ENCODE data around the gene CTSD.

The CTSD gene

DNA sequence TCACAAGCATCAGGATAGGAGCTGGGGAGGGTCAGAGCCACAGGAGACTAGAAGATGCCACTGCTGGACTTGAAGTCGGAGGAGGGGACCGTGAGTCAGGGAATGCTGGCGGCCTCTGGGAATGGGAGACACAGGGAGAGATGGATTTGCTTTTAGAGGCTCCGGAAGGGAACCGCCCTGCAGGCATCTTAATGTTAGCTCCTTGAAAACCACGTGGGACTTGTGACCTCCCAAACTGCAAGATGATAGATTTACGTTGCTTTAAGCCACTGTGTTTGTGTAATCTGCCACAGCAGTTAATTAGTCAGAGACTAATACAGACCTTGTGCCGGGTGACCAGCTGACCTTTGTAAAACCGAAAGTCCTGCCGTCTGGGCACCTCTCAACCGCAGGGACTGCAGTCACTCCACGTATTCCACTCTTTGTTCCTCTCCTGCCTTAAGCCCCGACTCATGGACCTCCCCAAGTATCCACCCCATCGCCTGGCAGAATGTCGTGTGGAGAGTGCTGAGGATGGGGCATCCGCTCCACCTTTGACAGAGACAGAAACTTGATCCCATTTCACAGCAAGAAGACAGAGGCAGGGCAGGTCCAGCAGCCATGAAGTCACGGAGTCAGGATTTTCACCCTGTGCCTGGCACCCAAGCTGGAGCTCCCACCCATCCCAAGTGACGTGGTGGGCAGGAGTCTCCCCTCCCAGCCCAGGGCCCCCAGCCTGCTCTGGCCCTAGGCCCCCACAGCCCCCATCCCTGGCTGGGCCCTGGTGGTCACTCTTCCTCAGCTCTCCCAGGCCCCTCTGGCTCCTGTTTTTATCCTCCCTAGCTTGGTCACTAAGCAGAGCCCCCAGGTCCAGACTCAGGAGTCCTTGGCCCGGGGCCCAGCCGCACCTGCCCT lies 19.4 kb upstream of the CTSD start:
- no peak for DNase-seq (ENCODE audit: low read depth)

DNA sequence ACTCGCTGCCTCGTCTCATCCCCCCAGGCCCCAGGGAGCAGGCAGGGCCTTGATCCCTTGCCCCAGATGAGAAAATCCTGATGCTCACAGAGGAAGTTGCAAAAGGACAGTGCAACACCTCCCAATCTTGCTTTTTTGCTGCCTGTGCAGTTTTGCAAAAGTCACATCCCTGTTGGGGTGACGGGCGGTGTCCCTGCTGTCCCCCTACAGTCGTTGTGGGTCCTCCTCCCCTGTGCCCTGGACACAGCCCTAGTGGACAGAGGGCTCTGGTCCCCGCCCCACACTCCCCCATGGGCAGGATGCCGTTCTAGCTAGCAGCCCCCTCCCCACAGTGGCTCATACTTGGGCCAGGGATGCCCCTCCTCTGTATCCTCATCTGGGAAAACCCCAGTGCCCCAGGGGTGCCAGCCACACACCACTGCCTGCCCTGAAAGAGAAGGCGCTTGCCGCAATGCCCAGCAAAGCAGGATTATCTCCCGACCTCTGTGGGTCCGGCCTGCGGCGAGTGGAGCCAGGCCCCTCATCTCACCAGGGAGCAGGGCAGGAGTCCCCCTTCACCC lies 18.4 kb upstream of the CTSD start:
- DNase-seq (ENCODE audit: low read depth) = no peak

DNA sequence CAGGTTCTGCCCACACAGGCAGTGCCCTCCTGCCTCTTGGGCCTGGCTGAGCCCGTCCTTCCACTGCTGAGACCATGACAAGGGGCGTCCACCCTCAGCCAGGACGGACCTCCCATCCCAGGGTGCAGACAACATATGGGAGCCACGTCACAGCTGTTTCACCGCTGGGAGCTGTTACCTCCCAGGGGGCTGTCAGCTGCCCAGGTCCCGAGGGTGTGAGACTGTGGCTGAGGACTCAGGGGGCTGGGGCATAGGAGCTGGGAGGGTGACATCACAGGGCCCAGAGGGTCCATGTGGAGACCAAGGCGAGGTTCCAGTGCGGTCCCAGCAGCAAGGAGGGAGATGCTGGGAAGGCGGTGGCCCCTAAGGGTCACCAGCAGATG lies 17.9 kb upstream of the CTSD start:
- no peak for DNase-seq (ENCODE audit: low read depth)

DNA sequence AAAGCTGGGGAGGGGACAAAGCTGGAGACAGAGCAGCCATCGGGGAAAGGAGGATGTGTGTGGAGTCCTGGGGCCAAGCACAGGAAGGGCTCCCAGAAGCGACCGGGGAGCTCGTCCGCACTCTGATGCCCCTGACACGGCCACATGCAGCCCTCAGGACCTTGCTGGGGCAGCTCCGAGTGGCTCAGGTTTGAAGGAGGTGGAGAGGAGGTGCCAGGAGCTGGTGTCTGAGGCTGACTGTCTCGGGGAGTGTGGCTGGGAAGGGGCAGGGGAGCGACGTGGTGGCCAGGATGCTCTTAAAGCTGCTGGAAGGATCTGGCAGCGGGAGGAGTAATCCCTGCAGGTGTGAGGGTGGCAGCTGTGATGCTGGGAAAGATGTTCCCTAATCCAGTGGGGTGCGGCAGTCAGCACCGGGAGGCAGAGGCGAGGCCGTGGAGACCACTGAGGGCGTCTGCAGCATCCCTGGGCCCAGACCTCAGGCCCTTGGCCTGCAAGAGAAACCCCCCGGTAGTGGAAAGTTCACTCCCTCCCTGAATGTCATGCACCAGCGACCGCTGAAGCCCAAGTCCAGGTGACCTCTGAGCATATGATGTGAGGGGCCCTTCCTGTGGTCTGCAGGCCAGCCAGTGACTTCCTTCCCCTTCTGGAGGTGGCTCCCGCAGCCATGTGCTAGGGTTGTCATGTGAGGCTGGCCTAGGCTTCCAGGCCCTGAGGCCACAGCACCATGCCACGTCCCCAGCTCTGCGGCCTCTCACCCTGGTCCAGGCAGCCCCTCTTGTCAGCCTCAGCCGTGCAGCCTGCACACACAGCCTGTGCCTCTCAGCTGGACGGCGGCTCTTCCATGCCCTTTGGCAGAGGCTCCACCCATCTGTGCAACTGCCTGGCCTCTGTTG lies 17.2 kb upstream of the CTSD start:
- DNase-seq (ENCODE audit: low read depth) = no peak

DNA sequence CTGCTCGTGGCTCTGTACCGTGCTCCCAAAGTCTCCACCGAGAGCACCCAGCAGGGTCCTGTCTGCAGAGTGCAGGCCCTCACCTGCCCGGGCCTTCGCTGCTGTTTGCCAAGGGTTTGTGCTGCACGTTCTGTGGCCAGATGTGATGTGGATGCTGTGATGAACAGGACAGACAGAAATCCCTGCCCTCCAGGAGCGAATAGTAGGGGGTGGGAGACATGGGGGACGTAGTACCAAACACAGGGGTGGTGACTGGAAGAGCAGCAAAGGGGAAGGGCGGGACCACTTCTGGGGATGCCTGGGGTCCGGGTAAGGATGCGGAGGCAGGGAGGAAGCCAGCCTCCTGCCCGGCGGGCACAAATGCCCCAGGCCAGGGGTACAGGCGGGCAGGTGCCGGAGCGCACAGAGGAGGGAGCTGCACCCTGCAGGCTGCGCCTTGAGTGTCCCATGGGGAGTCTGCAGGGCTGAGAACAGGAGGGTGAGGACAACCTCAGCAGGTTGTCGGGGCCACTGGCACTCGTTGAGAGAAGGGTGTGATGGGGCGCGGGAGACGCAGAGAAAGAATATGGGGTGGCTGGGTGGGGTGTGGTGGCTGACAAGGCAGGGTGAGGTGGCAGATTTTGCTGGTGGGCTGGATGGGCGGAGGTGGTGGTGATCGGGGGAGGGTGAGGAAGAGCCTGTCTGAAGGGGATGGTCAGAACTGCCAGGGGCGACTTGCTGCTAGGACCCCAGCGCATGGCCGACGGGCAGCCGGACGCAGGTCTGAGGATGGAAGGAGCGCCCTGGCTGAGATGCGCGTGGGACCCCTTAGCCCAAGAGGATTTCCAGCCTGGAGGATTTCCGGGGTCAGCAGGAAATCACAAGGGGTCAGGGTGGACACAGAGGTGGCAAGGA lies 16.3 kb upstream of the CTSD start:
- no peak for DNase-seq (ENCODE audit: low read depth)

DNA sequence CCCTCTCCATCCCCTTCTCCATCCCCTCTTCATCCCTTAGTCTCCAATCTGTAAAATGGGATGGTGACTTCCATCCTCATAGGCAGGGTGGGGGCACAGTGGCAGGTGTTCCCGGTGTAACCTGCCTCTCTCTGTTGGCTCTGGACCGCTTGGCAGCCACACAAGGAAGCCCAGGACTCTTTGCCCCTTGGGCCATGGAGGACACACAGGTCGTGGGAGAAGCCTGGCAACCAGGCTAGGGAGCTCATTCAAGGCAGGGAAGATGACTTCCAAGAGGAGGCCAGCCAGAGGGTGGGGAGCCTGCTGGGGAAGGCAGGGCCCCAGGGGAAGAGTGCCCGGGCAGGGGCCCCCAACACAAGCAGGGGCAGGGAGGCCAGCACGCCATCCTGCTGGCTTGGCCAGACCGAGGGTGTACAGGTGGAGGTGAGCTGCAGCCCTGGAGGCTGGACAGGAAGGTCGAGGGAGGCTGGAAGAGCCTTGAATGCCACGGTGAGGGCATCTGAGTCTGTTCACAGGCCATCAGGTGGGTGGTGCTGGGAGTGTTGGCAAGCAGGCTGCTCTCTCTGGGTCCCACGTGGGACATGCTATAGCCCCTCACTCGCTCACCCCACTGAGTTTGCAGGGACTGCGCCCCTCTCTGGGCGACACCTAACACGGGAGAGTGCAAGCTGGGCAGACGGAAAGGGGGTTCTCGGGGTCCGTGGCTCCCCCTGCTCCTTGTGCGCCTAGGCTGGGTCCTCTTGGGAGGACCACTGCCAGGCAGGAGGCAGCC lies 15.5 kb upstream of the CTSD start:
- DNase-seq (ENCODE audit: low read depth) = no peak

DNA sequence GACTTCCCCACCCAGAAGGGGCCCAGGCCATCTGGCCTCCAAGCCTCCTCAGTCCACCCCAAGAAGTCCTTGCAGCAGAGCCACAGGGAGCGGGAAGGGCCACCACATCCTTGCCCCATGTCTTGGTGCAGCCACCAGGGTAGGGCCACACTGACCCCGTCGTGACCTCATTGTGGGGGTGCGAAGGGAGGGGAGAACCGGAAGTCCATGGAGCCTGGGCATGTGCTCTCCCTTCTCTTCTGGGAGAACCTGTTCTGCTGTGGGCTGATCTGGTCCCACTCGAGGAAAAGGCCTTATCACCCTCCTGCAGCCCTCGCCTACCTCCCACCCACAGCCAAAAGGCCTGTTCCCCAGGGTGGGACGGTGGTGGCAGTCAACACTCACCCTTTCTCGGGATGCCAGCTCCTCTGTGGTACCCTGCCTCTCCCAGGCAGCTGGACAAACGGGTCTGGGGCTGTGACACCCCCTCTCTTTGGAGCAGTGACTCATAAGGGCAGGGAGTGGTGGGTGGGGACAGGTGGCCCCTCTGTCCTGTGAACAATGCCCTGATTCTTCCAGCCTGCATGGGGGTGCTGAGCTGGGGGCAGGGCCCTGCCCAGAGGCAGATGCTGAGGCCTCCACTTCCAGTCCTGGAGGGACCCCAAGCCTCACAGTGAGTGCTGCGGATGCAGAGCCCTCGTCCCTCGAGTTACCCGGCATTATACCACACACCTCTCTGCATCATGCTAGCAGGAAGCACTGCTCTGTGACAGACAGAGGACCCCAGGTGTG lies 14.6 kb upstream of the CTSD start:
- DNase-seq (ENCODE audit: low read depth) = no peak

DNA sequence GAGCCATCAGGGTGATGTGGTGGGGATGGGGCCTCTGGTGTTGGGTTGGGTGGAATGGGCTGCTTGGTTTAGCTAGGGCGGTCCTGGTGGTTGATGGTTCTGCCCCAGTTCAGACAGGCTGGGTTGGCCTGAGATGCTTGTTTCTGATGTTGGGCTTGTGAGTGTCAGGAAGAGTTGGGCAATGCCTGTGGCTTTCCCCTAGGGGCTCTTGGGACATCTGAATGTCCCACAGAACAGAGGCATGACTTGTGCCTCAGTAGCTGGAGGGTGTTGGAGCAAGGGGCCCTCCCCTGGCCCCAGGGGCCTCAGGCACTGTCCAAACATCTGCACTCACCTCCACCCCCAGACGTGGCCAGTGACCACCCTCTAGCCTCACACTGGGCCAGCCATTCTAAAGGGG lies 14.0 kb upstream of the CTSD start:
- DNase-seq (ENCODE audit: low read depth) = no peak

DNA sequence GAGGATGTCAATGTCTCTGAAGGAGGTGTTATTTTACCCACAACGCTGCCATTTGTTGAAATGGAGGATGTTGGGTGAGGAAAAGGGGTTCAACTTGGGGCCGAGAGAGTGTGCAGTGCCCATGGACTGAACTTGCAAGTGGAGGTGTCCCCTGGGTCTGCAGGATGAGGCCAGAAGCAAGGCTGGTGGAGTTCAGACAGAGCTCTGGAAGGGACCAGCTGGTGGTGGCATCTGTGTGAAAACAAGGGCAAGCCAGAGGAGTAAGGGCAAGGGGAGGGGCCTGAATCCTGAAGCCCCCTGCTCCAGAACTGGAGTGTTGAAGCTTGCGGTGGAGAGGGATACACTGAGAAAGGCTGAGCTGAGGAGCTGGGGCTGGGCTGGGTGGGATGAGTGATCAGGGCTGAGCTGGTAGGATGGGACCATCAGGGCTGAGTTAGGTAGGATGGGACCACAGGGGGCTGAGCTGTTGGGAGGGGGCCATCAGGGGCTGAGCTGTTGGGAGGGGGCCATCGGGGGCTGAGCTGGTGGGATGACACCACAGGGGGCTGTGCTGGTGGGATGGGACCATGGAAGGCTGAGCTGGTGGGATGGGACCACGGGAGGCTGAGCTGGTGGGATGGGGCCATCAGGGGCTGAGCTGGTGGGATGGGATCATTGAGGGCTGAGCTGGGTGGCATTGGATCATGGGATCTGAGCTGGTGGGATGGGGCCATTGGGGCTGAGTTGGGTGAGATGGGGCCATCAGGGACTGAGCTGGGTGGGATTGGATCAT lies 13.4 kb upstream of the CTSD start:
- no peak for DNase-seq (ENCODE audit: low read depth)

DNA sequence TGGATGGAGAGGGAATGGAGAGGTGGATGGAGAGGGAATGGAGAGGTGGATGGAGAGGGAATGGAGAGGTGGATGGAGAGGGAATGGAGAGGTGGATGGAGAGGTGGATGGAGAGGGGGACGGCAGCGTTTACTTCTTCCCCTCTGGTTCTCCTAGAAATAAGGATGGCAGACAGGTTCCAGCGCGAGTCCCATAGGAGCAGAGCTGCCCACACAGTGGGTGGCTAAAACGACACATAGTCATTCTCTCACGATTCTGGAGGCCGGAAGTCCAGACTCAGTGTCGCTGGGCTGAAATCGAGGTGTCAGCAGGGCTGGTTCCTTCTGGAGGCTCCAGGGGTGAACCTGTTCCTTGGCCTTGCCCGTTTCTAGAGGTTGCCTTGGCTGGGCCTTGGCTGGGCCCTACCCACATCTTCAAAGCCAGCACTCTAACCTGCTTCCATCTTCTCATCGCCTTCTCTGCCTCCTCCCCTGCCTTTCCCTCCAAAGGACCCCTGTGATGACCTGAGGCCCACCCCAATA lies 12.7 kb upstream of the CTSD start:
- DNase-seq (ENCODE audit: low read depth) = no peak

DNA sequence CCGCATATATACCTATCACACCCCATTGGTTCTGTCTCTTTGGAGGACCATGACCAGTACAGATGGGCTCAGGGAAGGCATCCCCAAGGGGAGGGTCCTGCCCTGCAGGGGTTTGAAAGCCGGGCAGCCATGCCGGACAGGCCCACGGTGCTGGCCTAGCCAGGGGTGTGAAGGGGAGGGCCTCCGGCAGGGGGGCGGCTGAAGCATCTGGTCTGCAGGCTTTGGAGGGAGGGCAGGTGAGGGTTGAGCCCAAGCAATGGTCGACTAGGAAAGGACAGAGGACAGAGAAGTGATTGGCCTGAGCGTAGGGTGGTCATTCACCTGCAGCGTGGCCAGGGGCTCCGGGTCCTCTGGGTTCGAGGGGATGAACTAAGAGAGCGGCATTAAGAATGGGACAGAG lies 11.2 kb upstream of the CTSD start:
- DNase-seq (ENCODE audit: low read depth) = no peak

DNA sequence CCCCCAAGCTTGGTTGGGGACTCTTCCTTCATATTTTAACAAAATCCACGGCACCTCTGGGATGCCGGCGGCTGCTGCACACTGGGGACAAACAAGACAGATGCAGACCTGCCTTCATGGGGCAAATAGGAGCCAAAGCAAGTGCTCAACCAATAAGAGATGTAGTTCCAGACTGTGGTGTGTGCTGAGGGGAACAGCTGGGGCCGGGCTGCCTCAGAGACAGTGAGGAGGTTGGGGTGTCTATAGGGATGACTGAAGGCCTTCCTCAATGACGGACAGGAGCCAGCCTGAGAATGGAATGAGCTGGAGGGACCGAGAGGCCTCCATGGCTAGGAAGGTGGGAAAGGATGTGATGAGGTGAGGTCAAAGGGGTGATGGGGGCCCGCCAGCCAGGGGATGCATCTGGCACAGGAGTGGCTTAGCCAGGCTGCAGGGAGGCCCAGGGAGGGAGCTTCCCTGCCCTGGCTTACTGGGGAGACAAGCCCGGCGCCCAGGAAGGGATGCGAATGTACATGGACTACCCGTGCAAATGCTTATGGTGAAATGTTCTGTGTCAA lies 10.3 kb upstream of the CTSD start:
- DNase-seq (ENCODE audit: low read depth) = no peak

DNA sequence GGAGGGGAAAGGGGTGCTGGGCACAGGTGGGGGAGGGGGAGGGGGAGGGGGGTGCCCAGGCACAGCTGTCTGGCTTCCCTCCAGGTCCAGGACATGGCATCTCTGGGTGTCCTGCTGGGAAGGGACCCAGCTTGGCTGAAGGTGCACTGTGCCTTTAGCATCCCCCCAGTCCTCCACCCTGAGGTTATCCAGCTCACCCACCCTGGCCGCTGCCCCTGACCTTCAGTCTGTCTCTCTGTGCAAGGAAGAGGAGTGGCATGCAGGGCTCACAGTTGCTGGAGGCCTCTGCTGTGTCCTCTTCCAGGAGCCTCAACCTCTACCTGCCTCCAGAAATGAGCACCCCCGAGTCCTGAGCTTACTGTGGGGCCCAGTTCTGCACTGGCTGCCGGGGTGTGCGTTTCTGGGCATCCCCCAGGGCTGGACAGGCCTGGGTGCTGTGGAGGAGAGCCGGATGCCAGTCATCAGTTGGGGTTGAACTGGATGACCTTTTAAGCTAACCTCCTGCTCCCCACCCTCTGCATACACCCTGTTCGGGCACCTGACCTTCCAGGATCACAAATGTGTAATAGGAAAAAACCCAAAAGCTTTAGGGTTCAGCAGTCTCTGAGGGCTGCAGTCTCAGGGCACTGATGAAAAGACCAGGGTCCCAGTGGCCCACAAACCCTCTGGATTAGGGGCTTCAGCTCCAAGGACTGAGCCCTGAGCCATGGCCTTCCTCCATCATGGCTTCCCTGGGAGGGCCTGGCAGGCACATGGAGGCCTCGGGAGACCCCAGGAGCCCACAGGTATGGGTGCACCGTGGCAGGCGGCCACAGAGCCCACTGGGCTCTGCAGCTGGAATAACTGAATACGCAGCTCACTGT lies 9.6 kb upstream of the CTSD start:
- no peak for DNase-seq (ENCODE audit: low read depth)

DNA sequence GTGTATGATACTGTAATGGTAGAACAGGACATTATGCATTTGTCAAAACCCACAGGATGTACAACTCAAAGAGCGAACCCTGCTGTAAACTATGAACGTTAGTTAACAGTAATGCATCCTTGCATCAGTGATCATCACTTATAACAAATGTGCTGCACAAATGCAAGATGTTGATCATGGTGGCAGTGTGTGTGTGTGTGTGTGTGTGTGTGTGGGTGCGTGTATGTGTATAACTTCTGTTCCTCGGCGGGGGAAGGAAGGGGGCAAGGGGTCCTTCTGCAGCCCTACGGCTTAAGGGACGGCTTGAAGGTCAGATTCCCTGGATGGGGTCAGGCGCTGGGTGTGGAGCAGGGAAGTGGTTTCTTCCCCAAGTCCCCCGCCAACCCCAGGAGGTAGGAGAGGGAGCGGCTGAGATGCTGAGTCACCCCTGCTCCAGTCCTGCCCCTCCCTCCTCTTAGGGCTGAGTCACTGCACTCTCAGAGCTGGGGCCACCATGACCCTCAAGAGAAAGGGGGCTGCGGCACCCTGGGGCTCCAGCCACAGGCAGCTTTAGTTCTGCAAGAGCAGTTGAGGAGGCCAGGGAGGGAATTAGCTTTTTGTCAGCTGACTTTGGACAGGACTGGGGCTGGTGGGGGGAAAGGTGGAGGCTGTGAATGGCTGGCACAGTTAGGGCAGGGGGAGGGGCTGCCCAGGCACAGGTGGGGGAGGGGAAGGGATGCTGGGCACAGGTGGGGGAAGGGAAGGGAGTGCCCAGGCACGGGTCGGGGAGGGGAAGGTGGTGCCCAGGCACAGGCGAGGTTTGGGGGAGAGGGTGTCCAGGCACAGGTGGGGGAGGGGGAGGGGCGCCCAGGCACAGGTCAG lies 8.8 kb upstream of the CTSD start:
- DNase-seq (ENCODE audit: low read depth) = peak; percentile 52

DNA sequence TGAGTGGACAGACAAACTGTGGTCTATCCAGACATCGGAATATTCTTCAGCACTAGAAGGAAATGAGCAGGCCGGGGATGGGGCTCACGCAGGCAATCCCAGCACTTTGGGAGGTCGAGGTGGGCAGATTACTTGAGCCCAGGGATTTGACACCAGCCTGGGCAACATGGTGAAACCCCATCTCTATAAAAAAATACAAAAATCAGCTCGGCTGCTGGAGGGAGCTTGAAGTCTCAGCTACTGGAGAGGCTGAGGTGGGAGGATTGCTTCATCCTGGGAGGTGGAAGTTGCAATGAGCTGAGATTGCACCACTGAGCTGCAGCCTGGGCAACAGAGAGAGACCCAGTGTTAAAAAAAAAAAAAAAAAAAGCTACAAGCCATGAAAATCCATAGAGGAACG lies 8.0 kb upstream of the CTSD start:
- DNase-seq (ENCODE audit: low read depth) = no peak

DNA sequence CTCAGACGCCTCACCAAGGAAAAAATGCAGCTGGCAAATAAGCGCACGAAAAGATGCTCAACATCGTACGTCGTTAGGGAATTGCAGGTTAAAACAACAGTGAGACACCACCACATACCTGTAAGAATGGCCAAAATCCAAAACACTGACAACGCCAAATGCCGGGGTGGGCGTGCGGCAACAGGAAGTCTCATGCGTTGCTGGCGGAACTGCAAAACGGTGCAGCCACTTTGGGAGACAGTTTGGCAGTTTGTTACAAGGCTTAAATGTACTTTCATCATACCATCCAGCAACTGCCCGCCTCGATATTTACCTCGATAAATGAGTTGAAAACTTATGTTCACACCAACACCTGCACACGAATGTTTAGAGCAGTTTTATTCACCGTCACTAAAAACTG lies 7.5 kb upstream of the CTSD start:
- DNase-seq (ENCODE audit: low read depth) = no peak

DNA sequence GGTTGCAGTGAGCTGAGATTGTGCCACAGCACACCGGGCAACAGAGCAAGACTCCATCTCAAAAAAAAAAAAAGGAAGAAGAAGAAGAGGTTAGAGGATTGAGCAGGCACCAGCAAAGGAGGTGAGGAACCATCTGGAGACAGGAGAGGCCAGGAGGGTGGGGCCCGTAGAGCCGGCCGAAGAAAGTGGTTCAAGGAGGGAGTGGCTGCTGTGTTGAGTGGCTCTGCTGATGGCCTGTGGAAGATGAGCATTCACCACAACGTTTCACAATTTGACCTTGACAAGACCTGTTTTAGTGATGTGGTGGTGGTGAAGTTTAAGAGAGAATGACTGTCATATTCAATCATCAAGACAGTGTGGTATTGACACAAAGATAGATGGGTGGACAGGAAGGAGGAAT lies 6.8 kb upstream of the CTSD start:
- DNase-seq (ENCODE audit: low read depth) = no peak
